HG03025 (cell line): Measurements from ENCODE around the gene ANKRD7.
"Not testable (repeated sequence)": the region's sequence is repeated elsewhere in the genome, so short reads cannot be mapped to it uniquely, and the experiment has no call there.

Experiments used
- ATAC-seq: cut with Tn5 transposase; IDR thresholded peaks from one replicate; pipeline ENCODE4 v1.9.1; 2021; ENCODE audit warnings: mild to moderate bottlenecking, moderate library complexity; ENCODE audit not compliant: unreplicated experiment, low FRiP score

The ANKRD7 gene

DNA sequence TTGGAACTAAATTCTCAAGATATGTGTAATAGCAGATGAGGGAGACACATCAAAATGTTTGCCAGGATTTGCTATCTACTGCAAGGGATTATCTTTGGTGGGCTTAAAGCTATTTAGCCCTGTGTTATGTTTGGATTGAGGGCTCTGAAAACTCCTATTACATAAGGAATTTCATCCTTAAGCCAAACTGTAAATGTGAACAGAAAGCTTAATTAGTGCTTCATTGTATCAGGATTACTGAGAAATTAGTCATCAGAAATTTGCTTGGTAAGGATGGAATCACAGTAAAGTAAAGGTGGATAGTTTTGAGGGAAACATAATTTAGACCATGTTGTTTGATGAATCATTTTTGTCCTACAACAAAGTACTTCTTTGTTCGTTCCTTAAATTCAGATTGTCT, 8.3 kb downstream of the ANKRD7 start:
- no peak for ATAC-seq

DNA sequence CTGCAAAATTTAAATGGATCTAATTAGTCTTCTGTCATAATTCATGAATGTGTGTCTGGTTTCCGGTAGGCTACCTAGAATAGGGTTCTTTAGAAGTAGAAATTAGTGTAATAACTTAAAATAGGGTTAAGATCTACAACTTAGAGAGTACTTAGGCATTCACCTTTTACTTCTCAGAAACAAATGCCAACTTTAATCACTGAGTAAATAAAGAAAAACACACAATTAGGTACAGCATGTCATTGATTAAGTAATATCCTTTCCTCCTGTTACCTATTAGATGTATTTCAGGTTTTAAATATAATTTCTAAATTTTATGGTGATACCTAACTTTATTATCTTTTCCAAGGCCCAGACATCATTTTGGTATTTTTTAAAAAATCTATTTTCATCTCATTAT, 9.3 kb downstream of the ANKRD7 start:
- no peak for ATAC-seq

DNA sequence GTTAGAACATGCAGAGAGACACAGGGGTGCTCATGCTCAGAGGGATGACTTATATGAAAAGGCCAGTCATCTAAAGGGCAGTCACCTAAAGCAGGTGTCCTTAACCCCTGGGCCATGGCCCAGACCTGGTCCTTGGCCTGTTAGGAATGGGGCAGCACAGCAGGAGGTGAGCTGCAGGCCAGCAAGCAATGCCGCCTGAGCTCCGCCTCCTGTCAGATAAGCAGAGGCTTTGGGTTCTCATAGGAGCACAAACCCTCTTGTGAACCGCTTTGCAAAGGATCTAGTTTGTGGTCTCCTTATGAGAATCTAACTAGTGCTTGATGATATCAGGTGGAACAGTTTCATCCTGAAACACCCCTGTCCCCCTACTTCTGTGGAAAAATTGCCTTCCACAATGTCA, 14.5 kb downstream of the ANKRD7 start:
- no peak for ATAC-seq

DNA sequence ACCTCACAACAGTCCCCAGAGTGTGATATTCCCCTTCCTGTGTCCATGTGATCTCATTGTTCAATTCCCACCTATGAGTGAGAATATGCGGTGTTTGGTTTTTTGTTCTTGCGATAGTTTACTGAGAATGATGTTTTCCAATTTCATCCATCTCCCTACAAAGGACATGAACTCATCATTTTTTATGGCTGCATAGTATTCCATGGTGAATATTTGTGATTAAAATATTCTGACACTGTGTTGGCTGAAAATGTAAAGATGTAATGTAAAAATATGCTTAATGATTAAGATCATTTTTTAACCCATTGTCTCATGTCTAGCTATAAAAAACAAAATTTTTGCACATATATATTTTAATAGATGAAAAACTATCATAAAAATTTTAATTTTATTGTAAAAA, 15.8 kb downstream of the ANKRD7 start:
- not testable (repeated sequence) for ATAC-seq

DNA sequence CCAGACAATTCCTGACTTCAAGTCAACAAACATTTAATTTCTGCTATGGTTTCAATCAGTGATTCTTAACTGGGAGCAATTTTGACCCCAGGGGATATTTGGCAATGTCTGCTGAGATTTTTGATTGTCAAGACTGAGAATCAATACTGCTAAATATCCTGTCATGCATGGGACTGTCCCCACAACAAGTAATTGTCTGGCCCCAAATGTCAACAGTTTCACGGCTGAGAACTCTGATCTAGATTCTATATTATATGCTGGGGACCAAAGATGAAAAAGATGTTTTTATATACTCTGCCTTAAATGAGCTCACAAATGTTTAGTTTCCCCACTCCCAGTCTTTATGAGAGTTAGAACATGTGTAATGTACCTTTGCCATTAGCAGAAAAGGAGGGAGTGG, 19.2 kb downstream of the ANKRD7 start:
- ATAC-seq, result no peak

DNA sequence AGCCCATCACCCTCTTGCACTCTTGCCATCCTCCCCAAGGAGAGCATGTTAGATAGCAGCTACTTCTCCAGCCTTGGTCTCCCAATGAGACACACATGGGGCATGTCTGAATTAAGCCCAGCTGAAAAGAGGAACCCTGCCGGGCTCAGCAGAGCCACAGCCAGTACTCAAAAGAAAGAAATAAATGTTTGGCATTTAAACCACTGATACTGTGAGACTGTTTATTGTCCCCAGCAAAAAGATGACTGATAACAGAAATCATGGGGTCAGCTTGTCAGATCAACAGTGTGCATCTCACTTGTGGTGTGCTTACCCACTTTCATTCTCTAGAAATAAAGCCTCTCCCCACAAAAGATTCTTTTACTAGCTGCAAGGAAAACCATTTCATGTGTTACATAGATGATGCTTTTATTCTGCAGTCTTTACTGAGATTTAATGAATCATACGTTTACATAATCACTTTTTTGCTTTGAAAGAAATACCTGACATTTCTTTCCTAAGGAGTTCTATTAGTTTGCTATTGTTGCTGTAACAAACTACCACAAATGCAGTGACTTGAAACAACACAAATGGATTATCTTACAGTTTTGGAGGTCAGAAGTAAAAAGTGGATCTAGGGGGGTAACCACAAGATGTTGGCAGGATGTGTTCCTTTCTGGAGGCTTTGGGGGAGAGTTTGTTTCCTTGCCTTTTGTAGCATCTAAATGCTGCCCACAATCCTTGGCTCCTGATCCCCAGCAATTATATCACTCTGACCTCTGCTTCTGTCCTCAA, 20.9 kb downstream of the ANKRD7 start:
- no peak for ATAC-seq

DNA sequence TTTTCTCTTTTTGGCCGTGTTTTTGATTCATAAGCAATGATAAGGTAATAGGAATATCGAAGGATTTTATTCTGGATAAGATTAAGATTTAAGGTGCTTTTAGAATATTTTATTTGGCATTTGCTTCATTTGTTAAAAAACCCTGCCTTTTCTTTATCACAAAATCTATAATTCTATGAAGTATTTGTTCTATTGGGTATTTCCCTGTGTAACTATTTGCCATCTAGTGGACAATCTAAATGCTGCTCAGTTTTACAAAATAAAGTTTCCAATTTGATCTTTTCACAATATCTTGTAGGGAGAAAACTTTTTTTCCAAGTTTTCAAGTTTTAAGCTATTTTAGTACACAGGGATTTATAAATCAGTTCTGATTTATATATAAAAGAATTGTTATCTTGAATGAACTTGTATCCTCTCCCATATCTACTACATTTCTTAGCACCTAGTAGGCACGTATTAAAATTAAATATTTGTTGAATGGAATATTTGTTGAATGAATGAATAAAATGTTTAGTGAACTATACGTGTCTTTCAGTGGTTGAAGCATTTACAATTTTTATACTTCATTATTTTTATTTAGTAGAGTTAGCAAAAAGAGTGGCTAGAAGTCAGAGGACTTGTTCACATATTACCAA, 26.5 kb downstream of the ANKRD7 start:
- no peak for ATAC-seq

DNA sequence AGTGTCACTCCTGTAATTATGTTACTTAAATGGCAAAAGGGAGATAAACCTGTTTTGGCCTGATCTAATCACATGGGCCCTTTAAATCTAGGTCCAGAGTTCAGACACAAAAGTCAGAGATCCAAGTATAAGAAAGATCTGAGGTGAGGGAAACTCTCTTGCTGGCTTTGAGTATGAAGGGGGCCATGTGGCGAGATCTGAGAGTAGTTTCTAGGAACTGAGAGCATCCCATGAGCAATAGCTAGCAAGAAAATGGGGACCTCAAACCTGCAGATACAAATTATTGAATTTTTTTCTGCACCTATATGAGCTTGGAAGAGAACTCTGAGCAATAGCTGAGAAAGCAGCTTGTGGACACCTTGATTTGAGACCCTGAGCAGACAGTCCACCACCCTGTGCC, 27.6 kb downstream of the ANKRD7 start:
- peak; percentile 68 for ATAC-seq

DNA sequence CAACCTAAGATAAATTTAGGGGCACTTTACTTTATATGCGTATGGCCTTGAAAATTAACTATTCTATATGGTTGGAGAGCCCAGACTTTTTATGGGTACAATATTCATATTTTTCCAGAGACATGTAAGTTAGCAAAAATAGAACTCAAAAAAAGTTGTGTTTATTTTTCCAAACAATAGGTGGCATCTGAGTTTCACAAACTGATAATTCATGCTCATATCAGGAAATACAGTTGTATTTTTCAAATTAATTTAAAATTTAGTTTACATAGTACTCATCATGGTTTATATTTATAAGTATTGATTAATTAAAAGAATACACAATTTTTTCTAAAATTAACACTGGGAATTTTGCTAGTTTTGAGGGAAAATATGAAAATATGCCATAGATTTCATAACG, 34.6 kb downstream of the ANKRD7 start:
- ATAC-seq, result no peak

DNA sequence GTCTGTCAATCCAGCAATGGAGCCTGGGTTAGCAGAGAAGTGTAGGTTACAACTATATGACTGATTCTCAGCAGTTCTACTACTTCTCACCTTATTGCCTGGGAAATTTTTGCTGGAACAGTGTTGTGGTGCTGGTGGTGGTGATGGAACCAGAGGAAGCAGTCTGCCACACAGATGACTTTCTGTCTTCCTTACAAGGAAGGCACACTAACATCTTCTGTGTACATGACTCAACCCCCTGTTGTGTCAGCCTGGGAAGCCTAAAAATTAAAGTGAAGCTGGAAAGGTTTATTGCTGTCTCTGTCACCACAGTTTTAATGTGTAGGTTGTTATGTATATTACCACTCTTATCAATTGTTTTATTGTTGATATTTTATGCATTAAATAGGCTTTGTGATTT, 40.3 kb downstream of the ANKRD7 start:
- no peak for ATAC-seq

DNA sequence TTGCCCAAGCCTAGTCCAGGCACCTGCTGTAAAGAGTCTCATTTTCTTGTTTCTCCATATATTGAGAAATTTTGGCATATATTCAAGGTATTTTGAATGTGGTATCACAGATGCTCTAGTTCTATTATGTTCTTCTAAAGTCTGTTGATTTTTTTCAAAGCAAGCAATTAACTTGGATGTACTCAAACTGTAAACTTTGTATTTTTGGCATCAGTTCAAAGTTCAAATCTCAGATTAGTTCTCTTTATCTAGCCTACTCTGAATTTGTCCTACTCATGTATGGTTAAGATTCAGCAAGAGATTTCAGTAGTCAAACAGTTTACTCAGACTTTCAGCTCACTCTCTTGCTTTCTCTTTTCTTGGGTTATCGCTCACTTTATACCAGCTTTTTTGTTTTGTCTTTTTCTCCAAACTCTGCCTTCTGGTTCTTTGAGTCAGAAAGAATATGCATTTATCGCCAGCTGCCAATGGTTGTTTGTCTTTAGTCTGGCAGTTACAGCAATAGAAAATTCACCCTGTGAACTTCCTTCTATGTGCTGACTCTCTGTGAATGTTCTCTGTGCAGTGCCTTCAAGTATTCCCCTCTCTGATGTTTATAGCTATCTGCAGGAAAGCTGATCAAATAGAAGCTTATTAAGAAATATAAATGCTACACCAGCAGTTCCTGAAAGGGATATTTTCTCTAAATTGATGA, 56.0 kb downstream of the ANKRD7 start:
- no peak for ATAC-seq

DNA sequence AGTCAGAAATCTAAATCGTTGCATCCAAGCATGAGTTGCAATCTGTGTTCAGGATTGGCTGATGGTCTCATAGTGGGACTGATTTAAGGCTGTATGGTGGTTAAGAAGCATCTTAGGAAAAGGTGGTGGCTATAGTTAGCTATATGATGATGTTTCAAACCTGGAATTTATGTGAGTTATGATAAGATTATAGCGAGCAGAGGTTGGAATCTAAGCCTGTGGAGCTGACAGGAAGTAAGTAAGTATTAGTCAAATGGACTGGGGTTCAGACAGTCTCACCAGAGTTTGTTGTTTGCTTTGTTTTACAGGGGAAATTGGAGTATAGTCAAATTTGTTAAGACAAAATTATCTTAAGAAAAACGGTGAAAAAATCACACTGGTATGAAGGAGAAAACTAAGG, 56.7 kb downstream of the ANKRD7 start:
- ATAC-seq, result no peak

DNA sequence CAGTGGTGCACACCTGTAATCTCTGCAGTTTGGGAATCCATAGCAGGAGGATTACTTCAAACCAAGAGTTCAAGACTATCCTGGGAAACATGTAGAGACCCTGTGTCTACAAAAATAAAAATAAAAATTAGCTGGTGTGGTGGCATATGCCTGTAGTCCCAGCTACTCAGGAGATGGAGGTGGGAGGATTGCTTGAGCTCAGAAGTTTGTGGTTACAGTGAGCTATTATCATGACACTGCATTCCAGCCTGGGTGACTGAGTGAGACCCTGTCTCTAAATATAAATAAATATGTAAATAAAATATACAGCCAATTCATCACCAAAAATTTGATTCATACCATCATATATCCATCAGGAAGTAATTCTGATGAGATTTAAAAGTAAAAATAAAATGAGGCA, 60.9 kb downstream of the ANKRD7 start:
- no peak for ATAC-seq

DNA sequence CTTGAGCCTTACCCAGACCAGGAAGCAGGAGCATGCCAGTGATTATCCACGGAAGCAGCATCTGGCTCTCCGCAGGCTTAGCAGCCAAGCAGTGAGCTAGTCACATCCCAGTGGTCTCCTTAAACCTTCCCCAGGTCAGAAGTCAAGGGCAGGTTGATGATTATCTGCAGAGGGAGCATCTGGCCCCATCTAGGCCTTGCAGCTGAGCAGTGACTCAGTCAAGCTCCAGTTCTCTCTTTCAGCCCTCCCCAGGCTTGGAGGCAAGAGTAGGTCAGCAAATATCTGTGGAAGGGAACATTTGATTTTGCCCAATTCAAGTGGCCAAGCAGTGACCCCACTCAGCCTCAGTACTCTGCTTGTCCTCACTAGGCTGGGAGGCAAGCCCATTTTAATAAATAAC, 61.6 kb downstream of the ANKRD7 start:
- no peak for ATAC-seq

DNA sequence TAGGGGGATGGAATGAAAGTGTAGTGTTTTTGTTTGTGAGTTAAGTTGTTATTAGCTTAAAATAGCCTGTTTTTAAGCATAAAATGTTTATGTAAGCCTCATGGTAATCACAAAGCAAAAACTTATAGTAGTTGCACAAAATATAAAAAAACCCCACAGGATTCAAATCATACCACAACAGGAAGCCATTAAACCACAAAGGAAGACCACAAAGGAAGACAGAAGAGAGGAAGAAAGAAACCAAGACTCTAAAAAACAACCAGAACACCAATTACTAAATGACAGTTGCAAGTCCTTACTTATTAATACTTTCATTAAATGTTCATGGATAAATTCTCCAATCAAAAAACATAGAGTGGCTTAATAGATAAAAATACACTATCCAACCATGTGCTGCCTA, 63.6 kb downstream of the ANKRD7 start:
- peak; percentile 79 for ATAC-seq

DNA sequence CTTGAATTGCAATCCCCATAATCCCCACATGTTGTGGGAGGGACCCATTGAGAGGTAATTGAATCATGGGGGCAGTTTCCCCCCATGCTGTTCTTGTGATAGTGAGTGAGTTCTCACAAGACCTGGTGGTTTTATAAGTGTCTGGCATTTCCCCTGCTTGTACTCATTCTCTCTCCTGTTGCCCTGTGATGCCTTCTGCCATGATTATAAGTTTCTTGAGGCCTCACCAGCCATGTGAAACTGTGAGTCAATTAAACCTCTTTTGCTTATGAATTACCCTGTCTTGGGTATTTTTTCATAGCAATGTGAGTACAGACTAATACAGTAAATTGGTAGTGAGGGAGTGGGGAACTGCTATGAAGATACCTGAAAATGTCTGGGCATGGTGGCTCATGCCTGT, 65.0 kb downstream of the ANKRD7 start:
- no peak for ATAC-seq
